ENCODE results near the gene NSUN2.

Gene NSUN2

GRCh38 chr5:6556089-6556801 lies 76.6 kb downstream of the NSUN2 start:
- DNase-seq (ENCODE audit: low spot score) = peak; percentile 23

- DNase-seq (ENCODE audit: low spot score) = no peak
Observed at GRCh38 chr5:6554812-6555211, 78.0 kb downstream of the NSUN2 start.

- peak; percentile 17 for DNase-seq (ENCODE audit: low spot score)
Observed at GRCh38 chr5:6553972-6554371, 78.9 kb downstream of the NSUN2 start.

GRCh38 chr5:6552612-6553011 lies 80.2 kb downstream of the NSUN2 start:
- peak; percentile 11 for DNase-seq (ENCODE audit: low spot score)

- no peak for DNase-seq (ENCODE audit: low spot score)
Observed at GRCh38 chr5:6551955-6552313, 80.9 kb downstream of the NSUN2 start.

GRCh38 chr5:6551287-6551954 lies 81.4 kb downstream of the NSUN2 start:
- DNase-seq (ENCODE audit: low spot score) = peak; percentile 24

- DNase-seq (ENCODE audit: low spot score) = peak; percentile 20
Observed at GRCh38 chr5:6550628-6551027, 82.2 kb downstream of the NSUN2 start.

All from ecto neural progenitor cell (in vitro differentiated cells).